Panc1 (cell line): ENCODE measurements around the gene TEX14. TPM values are rescaled to one million over a fixed set of nuclear protein-coding genes. Genes with fewer than 3 reads are reported as not detected.

ENCODE experiments used
- ATAC-seq: fragments of 200-7000 bp; cut with Tn5 transposase; 2 replicates; pipeline ENCODE4 v1.9.1; 2020; ENCODE audit warnings: mild to moderate bottlenecking, moderate library complexity
- BruUV-seq: library from RNA; stranded (reverse); fragments of 400-500 nt; replicated peaks from 2 replicates; lab custom pipeline; 2021; lab: Mats Ljungman, UMichigan
- CTCF ChIA-PET: fragments of 300-600 bp; sonication (Branson Sonifier 250); formaldehyde crosslinking; loops from one replicate; lab custom pipeline; 2022; ENCODE audit warnings: antibody characterized with exemption; lab: Charles Lee
- POLR2A ChIA-PET: fragments of 300-600 bp; sonication (Branson Sonifier 250); formaldehyde crosslinking; loops from one replicate; lab custom pipeline; 2022; ENCODE audit warnings: antibody characterized with exemption; lab: Charles Lee
- DNase-seq: peaks from one replicate; pipeline ENCODE4 v3.0.0-alpha.2; 2010; ENCODE audit warnings: low read depth, low spot score
- H3K27ac ChIP-seq: 2 replicates; pipeline ENCODE4 v1.5.1; 2011; ENCODE audit warnings: mild to moderate bottlenecking, low read length, inconsistent platforms
- H3K27me3 ChIP-seq: fragments of 200-500 bp; sonication (Bioruptor generic); 2 replicates; pipeline ENCODE4 v1.6.0; 2014; ENCODE audit warnings: low read length, inconsistent platforms; ENCODE audit not compliant: control insufficient read depth, insufficient read depth
- H3K36me3 ChIP-seq: fragments of 200-500 bp; sonication (Bioruptor generic); 2 replicates; pipeline ENCODE4 v1.5.1; 2014; ENCODE audit warnings: inconsistent platforms, mild to moderate bottlenecking, low read length, moderate library complexity; ENCODE audit not compliant: control insufficient read depth, insufficient read depth
- H3K4me1 ChIP-seq: 2 replicates; pipeline ENCODE4 v1.5.1; 2011; ENCODE audit warnings: inconsistent platforms, mild to moderate bottlenecking, low read length, moderate library complexity; ENCODE audit not compliant: control insufficient read depth, insufficient read depth
- H3K4me3 ChIP-seq, 2 experiments: 2 replicates each; pipeline ENCODE4 v1.5.1; 2011 to 2012; ENCODE audit warnings: low read depth in 2 of 2, low read length in 2 of 2, mild to moderate bottlenecking in 2 of 2, inconsistent platforms in 1 of 2, moderate library complexity in 1 of 2
- H3K9me3 ChIP-seq: fragments of 200-500 bp; sonication (Bioruptor generic); 2 replicates; pipeline ENCODE4 v1.5.1; 2014; ENCODE audit warnings: low read depth, mild to moderate bottlenecking, inconsistent platforms, low read length, moderate library complexity; ENCODE audit not compliant: control insufficient read depth, insufficient read depth
- CTCF ChIP-seq: fragments of 450-650 bp; IDR thresholded peaks from 2 replicates; pipeline ENCODE4 v1.5.1; 2017; ENCODE audit warnings: mild to moderate bottlenecking
- POLR2AphosphoS5 ChIP-seq: IDR thresholded peaks from 2 replicates; pipeline ENCODE4 v1.6.1; 2012; ENCODE audit warnings: mild to moderate bottlenecking, low read depth, low read length, moderate library complexity
- REST ChIP-seq, 2 experiments: IDR thresholded peaks; 2 replicates each; pipeline ENCODE4 v1.6.1; 2011 to 2012; ENCODE audit warnings: low read depth in 2 of 2, control low read depth in 1 of 2, low read length in 1 of 2, mild to moderate bottlenecking in 1 of 2, moderate library complexity in 1 of 2; ENCODE audit not compliant: insufficient read depth in 1 of 2
- SIN3A ChIP-seq: IDR thresholded peaks from 2 replicates; pipeline ENCODE4 v1.6.1; 2012; ENCODE audit warnings: low read depth, mild to moderate bottlenecking, low read length, moderate library complexity, borderline replicate concordance; ENCODE audit not compliant: insufficient read depth
- TCF7L2 ChIP-seq: IDR thresholded peaks from 2 replicates; pipeline ENCODE4 v1.6.1; 2011; ENCODE audit warnings: mild to moderate bottlenecking, low read depth, low read length, inconsistent platforms
- in situ Hi-C: cut with HindIII; loops from 2 replicates; pipeline ENCODE4 v1.10.0; 2016; ENCODE audit warnings: low sequenced_read_pairs, low pct_unique_long_range_greater_than_20kb
- intact Hi-C: fragments of 100-400 bp; cut with micrococcal nuclease; formaldehyde crosslinking; loops from one replicate; pipeline ENCODE4 v1.10.0; 2022; ENCODE audit not compliant: unreplicated experiment
- total RNA-seq: library from RNA; stranded (reverse); gene quantifications from one replicate; pipeline ENCODE4 v1.2.1, GENCODE V29; 2021; ENCODE audit not compliant: unreplicated experiment

The TEX14 gene
- total RNA-seq, 1 experiment from 2014 or later = not detected

GRCh38 chr17:58525239-58525638 lies 166.6 kb downstream of the TEX14 start:
- ChIA-PET CTCF (no interaction called here), POLR2A (no interaction called here)
- Histone ChIP-seq H3K9me3 (no peaks in the 10 kb centered on the region), H3K4me3 (no peak overlapping the region), H3K36me3 (no peaks in the 10 kb centered on the region), H3K27me3 (no peaks in the 10 kb centered on the region), H3K4me1 (no peaks in the 10 kb centered on the region), H3K27ac (no peak overlapping the region)
- DNase-seq (no peak), ATAC-seq (no peak)
- TF ChIP-seq SIN3A = no peak
- no TSS peak for BruUV-seq
- intact Hi-C loops = no loop called here
- in situ Hi-C loops = no loop called here

- in situ Hi-C loops = no loop called here
These were observed 170.2 kb downstream of the TEX14 start for GRCh38 chr17:58521680-58522079.

More at GRCh38 chr17:58521680-58522079, 170.2 kb downstream of the TEX14 start:
- POLR2A ChIA-PET = no interaction called here
- no TSS peak for BruUV-seq
- intact Hi-C loops = no loop called here
- Histone ChIP-seq H3K4me3 (no peak overlapping the region), H3K9me3 (no peaks in the 10 kb centered on the region), H3K36me3 (no peaks in the 10 kb centered on the region; the same call in 1 of the 2 replicates), H3K4me1 (peaks cover 4% of the 10 kb centered on the region; the same call in 1 of the 2 replicates), H3K27ac (no peak overlapping the region), H3K27me3 (no peaks in the 10 kb centered on the region)
- no peak for DNase-seq
- ATAC-seq = no peak
- CTCF ChIA-PET = no interaction called here
- no peak for TF ChIP-seq CTCF
- no peak for TF ChIP-seq REST (IDR thresholded peaks at IDR 0.05; ENCODE audit: insufficient read depth in 1 of 2, low read depth in 2 of 2, low read length in 1 of 2)
- TF ChIP-seq SIN3A = no peak
- no peak for TF ChIP-seq TCF7L2
- TF ChIP-seq POLR2AphosphoS5 = no peak
